ENCODE measurements around the gene RSPRY1.

DNA sequence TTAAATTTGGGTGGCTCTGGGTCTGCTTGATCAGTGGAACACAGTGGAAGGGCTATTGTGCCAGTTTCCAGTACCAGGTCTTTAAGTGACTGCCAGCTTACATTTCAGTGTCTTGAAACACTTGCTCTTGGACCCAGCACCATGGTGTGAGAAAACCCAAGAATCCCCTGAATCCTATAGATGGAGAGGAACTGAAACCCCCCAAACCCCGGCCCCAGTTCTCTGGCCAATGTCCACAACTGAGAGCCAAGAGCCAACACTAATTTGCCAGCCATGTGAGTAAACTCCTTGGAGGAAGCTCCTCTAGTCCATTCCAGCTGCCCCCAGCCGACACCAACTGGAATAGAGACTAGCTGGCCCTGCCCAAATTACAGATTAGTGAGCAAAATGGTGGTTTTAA, 56.5 kb downstream of the RSPRY1 start:
- TF ChIP-seq EGR1 (IDR thresholded peaks at IDR 0.05) (no peak), CEBPB (IDR thresholded peaks at IDR 0.05) (no peak), RAD21 (IDR thresholded peaks at IDR 0.05; ENCODE audit: low read depth) (no peak), YY1 (IDR thresholded peaks at IDR 0.05; ENCODE audit: low read depth) (no peak), TEAD4 (IDR thresholded peaks at IDR 0.05) (no peak), TAF1 (IDR thresholded peaks at IDR 0.05; ENCODE audit: low read depth) (no peak), EP300 (IDR thresholded peaks at IDR 0.05; ENCODE audit: borderline replicate concordance) (no peak), CREB1 (IDR thresholded peaks at IDR 0.05; ENCODE audit: low read depth) (no peak), ZBTB7A (IDR thresholded peaks at IDR 0.05; ENCODE audit: low read depth) (no peak), TCF12 (IDR thresholded peaks at IDR 0.05; ENCODE audit: low read depth) (no peak), FOXM1 (IDR thresholded peaks at IDR 0.05; ENCODE audit: borderline replicate concordance, low read depth) (no peak)
- TF ChIP-seq, protein P1, sequence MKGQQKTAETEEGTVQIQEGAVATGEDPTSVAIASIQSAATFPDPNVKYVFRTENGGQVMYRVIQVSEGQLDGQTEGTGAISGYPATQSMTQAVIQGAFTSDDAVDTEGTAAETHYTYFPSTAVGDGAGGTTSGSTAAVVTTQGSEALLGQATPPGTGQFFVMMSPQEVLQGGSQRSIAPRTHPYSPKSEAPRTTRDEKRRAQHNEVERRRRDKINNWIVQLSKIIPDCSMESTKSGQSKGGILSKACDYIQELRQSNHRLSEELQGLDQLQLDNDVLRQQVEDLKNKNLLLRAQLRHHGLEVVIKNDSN (IDR thresholded peaks at IDR 0.05) = no peak
- TF ChIP-seq, protein P2, sequence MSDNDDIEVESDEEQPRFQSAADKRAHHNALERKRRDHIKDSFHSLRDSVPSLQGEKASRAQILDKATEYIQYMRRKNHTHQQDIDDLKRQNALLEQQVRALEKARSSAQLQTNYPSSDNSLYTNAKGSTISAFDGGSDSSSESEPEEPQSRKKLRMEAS (IDR thresholded peaks at IDR 0.05) = no peak
- TF ChIP-seq, protein P3, sequence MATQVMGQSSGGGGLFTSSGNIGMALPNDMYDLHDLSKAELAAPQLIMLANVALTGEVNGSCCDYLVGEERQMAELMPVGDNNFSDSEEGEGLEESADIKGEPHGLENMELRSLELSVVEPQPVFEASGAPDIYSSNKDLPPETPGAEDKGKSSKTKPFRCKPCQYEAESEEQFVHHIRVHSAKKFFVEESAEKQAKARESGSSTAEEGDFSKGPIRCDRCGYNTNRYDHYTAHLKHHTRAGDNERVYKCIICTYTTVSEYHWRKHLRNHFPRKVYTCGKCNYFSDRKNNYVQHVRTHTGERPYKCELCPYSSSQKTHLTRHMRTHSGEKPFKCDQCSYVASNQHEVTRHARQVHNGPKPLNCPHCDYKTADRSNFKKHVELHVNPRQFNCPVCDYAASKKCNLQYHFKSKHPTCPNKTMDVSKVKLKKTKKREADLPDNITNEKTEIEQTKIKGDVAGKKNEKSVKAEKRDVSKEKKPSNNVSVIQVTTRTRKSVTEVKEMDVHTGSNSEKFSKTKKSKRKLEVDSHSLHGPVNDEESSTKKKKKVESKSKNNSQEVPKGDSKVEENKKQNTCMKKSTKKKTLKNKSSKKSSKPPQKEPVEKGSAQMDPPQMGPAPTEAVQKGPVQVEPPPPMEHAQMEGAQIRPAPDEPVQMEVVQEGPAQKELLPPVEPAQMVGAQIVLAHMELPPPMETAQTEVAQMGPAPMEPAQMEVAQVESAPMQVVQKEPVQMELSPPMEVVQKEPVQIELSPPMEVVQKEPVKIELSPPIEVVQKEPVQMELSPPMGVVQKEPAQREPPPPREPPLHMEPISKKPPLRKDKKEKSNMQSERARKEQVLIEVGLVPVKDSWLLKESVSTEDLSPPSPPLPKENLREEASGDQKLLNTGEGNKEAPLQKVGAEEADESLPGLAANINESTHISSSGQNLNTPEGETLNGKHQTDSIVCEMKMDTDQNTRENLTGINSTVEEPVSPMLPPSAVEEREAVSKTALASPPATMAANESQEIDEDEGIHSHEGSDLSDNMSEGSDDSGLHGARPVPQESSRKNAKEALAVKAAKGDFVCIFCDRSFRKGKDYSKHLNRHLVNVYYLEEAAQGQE (IDR thresholded peaks at IDR 0.05; ENCODE audit: low read depth) = no peak
